Ovary (tissue), 3 donors: ENCODE measurements around the gene SDF2L1.

Experiments used
- POLR2A ChIP-seq: fragments of 450-650 bp; IDR thresholded peaks from one replicate; pipeline ENCODE4 v1.6.1; 2017; ENCODE audit warnings: antibody characterized with exemption, mild to moderate bottlenecking, moderate library complexity
- TF ChIP-seq, protein P1 (sequence below), 3 donors: fragments of 450-650 bp in 2 of 3; fragments of 200-600 bp in 1 of 3; IDR thresholded peaks; one replicate each; pipeline versions ENCODE4 v1.5.1 to v1.8.0; 2016 to 2022; ENCODE audit warnings: antibody characterized with exemption in 3 of 3, mild to moderate bottlenecking in 1 of 3
- donor health status: DM: no; HTN: no; CAD: no.

DNA sequence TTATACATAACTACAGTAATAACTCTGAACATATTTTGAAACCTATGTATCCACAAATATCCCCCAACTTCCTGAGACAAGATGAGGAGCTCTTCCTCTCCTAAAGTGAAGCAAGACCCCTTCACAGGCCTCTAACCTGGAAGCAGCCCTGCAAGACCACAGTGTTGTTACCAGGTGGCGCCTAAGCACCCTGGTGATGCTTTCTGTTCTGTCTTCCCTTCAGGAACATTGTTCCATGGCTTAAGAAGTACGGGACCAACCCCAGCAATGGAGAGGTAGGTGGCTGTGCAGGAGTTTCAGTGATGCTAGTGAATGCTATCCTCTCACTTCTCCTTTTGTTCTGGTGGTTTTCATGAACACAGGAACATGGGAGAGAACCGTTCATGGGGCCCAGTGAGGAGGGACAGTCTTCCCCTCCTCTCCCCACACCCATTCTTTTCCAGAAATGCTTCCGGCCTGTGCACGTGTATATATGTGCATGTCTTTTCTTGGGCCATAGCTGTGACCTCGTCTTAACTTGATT is 30.1 kb downstream of the SDF2L1 start:
- TF ChIP-seq, protein P1, sequence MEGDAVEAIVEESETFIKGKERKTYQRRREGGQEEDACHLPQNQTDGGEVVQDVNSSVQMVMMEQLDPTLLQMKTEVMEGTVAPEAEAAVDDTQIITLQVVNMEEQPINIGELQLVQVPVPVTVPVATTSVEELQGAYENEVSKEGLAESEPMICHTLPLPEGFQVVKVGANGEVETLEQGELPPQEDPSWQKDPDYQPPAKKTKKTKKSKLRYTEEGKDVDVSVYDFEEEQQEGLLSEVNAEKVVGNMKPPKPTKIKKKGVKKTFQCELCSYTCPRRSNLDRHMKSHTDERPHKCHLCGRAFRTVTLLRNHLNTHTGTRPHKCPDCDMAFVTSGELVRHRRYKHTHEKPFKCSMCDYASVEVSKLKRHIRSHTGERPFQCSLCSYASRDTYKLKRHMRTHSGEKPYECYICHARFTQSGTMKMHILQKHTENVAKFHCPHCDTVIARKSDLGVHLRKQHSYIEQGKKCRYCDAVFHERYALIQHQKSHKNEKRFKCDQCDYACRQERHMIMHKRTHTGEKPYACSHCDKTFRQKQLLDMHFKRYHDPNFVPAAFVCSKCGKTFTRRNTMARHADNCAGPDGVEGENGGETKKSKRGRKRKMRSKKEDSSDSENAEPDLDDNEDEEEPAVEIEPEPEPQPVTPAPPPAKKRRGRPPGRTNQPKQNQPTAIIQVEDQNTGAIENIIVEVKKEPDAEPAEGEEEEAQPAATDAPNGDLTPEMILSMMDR (IDR thresholded peaks at IDR 0.05), result no peak
- no peak for TF ChIP-seq POLR2A
